ENCODE measurements around the gene SPRY4. TPM values are rescaled to one million over a fixed set of nuclear protein-coding genes. Genes with fewer than 3 reads are reported as not detected.

Gene SPRY4
- total RNA-seq, 1 donor from 2014 or later = 74.2 TPM

GRCh38 chr5:142292808-142293207, 32.0 kb downstream of the SPRY4 start:
- TF ChIP-seq CTCF (IDR thresholded peaks at IDR 0.05; ENCODE audit: unreplicated experiment) = no peak
- Mint-ChIP-seq H3K4me3 (ENCODE audit: unreplicated experiment) (no peak overlapping the region), H3K9me3 (ENCODE audit: unreplicated experiment) (no peaks in the 10 kb centered on the region), H3K27ac (ENCODE audit: unreplicated experiment) (no peak overlapping the region), H3K36me3 (ENCODE audit: low read depth, unreplicated experiment) (peaks cover 4% of the 10 kb centered on the region), H3K27me3 (ENCODE audit: unreplicated experiment) (peaks cover 12% of the 10 kb centered on the region), H3K4me1 (ENCODE audit: unreplicated experiment) (peaks cover 86% of the 10 kb centered on the region)
- no peak for DNase-seq (ENCODE audit: low spot score)

GRCh38 chr5:142292249-142292648, 32.6 kb downstream of the SPRY4 start:
- Mint-ChIP-seq H3K9me3 (ENCODE audit: unreplicated experiment) (no peaks in the 10 kb centered on the region), H3K27me3 (ENCODE audit: unreplicated experiment) (peaks cover 17% of the 10 kb centered on the region), H3K36me3 (ENCODE audit: low read depth, unreplicated experiment) (peaks cover 4% of the 10 kb centered on the region), H3K4me3 (ENCODE audit: unreplicated experiment) (no peak overlapping the region), H3K4me1 (ENCODE audit: unreplicated experiment) (peaks cover 87% of the 10 kb centered on the region), H3K27ac (ENCODE audit: unreplicated experiment) (no peak overlapping the region)
- DNase-seq (ENCODE audit: low spot score) = no peak
- no peak for TF ChIP-seq CTCF (IDR thresholded peaks at IDR 0.05; ENCODE audit: unreplicated experiment)

DNA sequence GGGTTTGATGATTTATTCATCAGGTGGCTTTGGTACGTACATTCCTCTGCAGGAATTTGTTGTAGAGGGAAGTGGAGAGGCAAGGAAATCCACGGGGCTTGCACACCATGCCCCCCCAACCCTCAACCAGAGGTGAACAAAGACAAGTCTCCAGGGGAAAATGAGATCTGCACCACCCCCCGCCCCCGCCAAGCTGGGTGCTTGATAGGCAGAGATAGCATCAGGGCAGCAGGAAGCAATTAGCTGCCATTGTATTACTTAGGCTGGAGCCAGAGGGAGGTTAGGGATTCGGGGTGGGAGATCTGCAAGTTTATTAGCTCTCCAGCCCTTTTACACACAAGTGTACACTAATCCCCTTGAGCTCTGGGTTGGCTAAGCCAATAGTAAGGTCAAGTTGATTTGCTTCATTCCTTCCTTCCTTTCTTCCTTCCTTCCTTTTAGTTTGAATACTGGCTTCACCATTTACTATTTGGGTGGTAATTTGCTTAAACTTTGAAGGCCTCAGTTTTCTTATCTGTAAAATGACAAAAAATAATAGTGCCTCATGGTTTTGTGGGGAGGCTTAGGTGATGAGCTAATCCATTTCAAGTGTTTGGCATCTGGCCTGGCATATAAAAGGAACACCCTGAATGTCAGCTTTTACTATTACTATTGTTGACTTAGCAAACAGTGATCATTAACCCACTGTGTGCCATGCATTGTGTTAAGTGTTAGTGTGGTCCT, 34.1 kb downstream of the SPRY4 start:
- H3K27ac Mint-ChIP-seq (ENCODE audit: unreplicated experiment) = peak overlapping the region; percentile 61

GRCh38 chr5:142289708-142290576, 34.9 kb downstream of the SPRY4 start:
- Mint-ChIP-seq H3K4me3 (ENCODE audit: unreplicated experiment) (no peak overlapping the region), H3K27ac (ENCODE audit: unreplicated experiment) (peak overlapping the region; percentile 61), H3K36me3 (ENCODE audit: low read depth, unreplicated experiment) (peaks cover 4% of the 10 kb centered on the region), H3K27me3 (ENCODE audit: unreplicated experiment) (peaks cover 13% of the 10 kb centered on the region), H3K9me3 (ENCODE audit: unreplicated experiment) (no peaks in the 10 kb centered on the region), H3K4me1 (ENCODE audit: unreplicated experiment) (peaks cover 81% of the 10 kb centered on the region)
- no peak for DNase-seq (ENCODE audit: low spot score)
- no peak for TF ChIP-seq CTCF (IDR thresholded peaks at IDR 0.05; ENCODE audit: unreplicated experiment)

More for the DNA sequence above, 34.1 kb downstream of the SPRY4 start:
- H3K4me3 Mint-ChIP-seq (ENCODE audit: unreplicated experiment) = no peak overlapping the region
- no peak for TF ChIP-seq CTCF (IDR thresholded peaks at IDR 0.05; ENCODE audit: unreplicated experiment)
- H3K27me3 Mint-ChIP-seq (ENCODE audit: unreplicated experiment) = peaks cover 13% of the 10 kb centered on the region
- peaks cover 4% of the 10 kb centered on the region for H3K36me3 Mint-ChIP-seq (ENCODE audit: low read depth, unreplicated experiment)
- no peaks in the 10 kb centered on the region for H3K9me3 Mint-ChIP-seq (ENCODE audit: unreplicated experiment)
- DNase-seq (ENCODE audit: low spot score) = no peak
- peaks cover 81% of the 10 kb centered on the region for H3K4me1 Mint-ChIP-seq (ENCODE audit: unreplicated experiment)

DNA sequence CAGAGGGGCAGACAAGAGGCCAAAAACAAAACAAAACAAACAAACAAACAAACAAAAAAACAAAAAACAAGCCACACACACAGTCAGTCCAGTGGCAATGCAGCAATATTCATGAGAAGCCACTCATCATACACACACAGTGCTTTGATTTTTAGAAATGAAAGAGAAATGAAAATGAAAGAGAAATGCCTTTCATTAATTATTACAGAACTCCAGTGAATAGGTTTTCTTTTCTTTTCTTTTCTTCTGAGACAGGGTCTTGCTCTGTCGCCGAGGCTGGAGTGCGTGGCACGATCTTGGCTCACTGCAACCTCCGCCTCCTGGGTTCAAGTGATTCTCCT, 36.9 kb downstream of the SPRY4 start:
- H3K4me3 Mint-ChIP-seq (ENCODE audit: unreplicated experiment) = no peak overlapping the region
- H3K27ac Mint-ChIP-seq (ENCODE audit: unreplicated experiment) = peak overlapping the region; percentile 96
- DNase-seq (ENCODE audit: low spot score) = no peak
- no peaks in the 10 kb centered on the region for H3K36me3 Mint-ChIP-seq (ENCODE audit: low read depth, unreplicated experiment)
- peaks cover 84% of the 10 kb centered on the region for H3K4me1 Mint-ChIP-seq (ENCODE audit: unreplicated experiment)
- no peaks in the 10 kb centered on the region for H3K9me3 Mint-ChIP-seq (ENCODE audit: unreplicated experiment)
- no peak for TF ChIP-seq CTCF (IDR thresholded peaks at IDR 0.05; ENCODE audit: unreplicated experiment)
- peaks cover 19% of the 10 kb centered on the region for H3K27me3 Mint-ChIP-seq (ENCODE audit: unreplicated experiment)
